GM12865 (cell line): ENCODE data around the gene HAP1.

Experiments
- DNase-seq: peaks from one replicate; pipeline ENCODE4 v3.0.0; 2010; ENCODE audit warnings: low read depth
- H3K4me3 ChIP-seq: 2 replicates; pipeline ENCODE4 v1.5.1; 2011; ENCODE audit warnings: mild to moderate bottlenecking, low read depth, low read length, control low read depth
- TF ChIP-seq, protein P1 (sequence below): IDR thresholded peaks from 2 replicates; pipeline ENCODE4 v1.5.1; 2011; ENCODE audit warnings: low read length, control low read depth, low read depth, inconsistent platforms; ENCODE audit not compliant: insufficient read depth; ENCODE audit errors: missing control alignments

HAP1 gene

DNA sequence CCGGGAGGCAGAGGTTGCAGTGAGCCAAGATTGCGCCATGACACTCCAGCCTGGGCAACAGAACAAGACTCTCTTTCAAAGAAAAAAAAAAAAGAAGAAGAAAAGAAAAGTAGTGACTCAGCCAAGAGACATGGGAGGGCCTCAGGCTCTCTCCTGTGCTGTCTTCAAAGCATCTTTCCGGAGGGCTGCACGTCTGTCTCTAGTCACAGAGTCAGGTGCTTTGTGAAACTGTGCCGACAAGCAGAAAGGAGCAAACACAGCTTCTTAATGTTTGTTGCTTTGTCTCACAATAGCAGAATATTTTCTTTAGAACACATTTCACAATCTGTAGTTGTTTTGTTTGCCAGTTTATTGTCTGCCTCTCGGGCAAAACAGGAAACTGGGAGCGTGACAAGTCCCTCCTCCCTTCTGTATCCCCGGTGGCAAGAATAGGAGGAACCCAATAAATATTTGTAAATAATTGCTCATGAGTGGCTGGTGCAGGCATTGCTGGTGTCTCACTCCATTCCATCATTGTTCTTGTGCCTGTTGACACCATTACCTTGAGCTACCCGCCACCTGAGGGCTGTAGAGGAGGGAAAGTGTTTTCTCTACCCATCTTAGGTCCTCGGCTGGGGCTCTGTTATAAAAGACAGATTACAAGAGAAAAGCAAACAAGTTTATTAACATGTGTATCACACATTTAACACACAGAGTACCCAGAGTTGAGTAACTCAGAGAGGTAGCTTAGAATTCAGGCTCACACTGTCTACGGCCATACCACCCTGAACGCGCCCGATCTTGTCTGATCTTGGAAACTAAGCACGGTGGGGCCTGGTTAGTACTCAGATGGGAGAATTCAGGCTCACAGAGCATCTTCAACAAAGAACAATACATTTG lies 16.8 kb downstream of the HAP1 start:
- TF ChIP-seq, protein P1, sequence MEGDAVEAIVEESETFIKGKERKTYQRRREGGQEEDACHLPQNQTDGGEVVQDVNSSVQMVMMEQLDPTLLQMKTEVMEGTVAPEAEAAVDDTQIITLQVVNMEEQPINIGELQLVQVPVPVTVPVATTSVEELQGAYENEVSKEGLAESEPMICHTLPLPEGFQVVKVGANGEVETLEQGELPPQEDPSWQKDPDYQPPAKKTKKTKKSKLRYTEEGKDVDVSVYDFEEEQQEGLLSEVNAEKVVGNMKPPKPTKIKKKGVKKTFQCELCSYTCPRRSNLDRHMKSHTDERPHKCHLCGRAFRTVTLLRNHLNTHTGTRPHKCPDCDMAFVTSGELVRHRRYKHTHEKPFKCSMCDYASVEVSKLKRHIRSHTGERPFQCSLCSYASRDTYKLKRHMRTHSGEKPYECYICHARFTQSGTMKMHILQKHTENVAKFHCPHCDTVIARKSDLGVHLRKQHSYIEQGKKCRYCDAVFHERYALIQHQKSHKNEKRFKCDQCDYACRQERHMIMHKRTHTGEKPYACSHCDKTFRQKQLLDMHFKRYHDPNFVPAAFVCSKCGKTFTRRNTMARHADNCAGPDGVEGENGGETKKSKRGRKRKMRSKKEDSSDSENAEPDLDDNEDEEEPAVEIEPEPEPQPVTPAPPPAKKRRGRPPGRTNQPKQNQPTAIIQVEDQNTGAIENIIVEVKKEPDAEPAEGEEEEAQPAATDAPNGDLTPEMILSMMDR: no peak
- no peak overlapping the region for H3K4me3 ChIP-seq
- DNase-seq: no peak

DNA sequence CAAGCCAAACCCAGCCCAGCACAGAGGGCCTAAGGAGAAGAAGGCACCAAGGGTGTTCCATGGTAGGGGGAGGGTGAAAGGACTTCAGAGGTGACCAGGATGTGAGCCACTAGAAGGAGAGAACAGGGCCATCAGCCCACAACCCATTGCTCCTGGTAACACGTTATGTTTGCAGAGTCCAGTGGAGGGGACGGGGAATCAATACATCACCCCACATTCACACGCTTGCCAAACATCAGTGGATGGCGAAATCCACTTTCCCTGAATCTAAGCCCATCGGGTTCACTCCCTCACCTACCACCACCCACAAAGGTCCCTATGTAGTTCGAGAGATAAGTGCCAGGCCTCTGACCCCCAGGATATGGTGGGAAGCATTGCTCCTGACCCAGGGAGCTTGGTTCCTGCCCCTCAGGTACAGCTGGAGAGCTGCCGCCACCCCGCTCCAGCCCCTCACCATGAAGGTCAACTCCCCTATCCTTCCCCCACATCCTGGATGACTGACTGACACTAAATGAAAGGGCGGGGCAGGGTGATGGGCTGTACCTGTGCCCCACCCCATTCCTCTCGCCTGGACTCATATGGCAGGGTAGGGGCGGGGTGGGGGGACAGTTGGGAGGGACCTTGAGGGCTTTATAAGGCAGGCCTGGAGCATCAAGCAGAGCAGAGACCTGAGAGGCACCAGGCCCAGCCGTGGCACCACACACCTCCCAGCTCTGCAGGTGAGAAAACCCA lies 22.6 kb downstream of the HAP1 start, which contains the start of gene GAST:
Gene GAST, plus strand, starts transcription at position 663 of the 732 bp plus-strand sequence. CDS start 3,106 bp downstream, outside the sequence.
- TF ChIP-seq, protein P1: no peak
- no peak for DNase-seq
- no peak within 1 kb of the TSS for H3K4me3 ChIP-seq

DNA sequence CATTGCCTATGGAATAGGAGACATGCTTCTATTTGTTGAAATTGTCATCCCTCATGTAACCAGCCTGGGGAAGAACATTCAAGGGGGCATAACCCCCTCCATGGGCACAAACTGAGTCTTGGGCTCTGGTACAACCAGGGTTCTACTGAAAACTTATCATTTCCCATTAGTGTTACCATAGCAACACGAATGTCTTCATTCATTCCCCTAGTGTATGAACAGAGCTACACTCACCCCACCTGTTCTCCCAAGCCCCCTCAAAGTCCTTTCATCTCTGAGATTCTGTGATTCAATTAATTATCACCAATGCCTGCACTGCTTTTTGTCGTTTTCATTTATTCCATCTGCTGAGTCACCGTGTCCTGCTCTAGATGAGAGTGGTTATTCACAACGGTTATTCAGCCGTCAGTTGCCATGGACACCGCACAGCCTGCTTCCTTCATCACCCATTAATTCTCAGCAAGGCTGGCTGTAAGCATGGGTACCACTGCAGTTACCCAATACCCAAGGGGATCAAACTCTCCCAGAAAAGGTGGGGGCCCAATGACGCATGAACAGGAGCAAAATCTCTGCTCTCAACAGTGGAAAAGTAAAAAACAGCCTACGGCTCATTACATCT lies 23.9 kb downstream of the HAP1 start:
- DNase-seq: no peak
- H3K4me3 ChIP-seq: no peak overlapping the region
- TF ChIP-seq, protein P1: no peak

DNA sequence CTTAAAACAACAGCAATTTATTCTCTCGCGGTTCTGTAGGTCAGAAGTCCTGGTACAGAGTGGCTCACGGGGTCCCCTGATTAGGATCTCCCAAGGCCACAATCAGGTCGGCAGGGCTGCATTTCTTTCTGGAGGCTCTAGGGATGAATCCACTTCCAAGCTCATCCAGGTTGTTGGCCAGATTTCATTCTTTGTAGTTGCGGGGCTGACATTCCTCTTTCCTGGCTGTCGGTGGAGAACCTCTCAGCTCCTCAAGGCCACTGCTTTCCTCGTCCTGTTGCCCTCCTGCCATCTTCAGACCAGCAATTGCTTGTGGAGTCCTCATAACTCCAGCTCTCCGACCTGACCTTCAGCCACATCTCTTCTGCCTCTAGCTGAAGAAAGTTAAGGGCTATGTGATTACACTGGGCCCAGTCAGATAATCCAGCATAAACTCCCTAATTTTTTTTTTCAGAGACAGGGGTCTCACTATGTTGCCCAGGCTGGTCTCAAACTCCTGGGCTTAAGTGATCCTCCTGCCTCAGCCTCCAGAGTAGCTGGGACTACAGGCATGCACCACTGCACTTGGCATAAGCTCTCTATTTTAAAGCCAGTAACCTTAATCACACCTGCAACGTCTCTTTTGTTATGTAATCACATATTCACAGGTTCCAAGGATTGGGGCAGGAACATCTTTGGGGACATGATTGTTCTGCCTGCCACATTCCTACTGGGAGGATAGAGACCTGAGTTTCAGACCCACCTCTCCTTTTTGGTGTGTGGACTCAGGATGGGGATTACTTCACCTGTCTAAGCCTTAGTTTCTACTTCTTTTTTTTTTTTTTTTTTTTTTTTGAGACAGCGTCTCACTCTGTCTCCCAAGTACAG lies 26.4 kb downstream of the HAP1 start:
- H3K4me3 ChIP-seq: no peak overlapping the region
- no peak for DNase-seq
- TF ChIP-seq, protein P1: no peak

DNA sequence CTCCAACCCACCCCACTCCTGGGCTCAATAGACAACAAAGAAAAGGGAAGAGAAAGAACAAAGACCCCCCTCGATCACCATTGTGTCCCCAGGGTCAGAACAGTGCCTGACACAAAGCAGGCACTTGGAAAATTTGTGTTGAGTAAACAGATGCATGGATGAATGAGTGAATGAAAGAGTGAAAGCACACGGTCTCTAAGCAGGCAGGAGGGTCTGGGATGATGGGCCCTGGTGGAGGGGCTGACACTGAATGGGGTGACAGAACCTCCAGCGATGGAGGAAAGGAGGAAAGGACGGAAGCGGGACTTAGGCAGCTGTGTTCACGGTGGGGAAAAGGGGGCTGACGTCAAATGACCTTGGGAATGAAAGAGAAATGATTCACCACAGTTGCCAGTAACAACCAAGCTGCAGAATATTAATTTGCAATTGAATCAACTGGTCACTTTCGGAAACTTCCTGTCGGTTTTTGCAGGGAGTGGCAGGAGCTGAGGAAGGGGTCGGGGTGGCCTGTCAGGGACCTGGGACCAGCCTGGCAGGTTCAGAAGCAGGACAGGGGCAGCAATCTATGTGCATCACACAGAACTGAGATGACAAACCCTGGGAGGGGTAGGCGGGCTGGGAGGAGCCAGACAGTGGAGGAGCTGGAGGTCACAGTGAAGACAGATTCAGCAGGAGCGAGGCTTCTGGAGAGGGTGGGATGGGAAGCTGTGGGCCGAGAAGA lies 29.0 kb downstream of the HAP1 start:
- H3K4me3 ChIP-seq: no peak overlapping the region
- TF ChIP-seq, protein P1: no peak
- no peak for DNase-seq
